Nephron (organoid): ENCODE results near the gene PNMT.

Experiments used
- H3K27ac Mint-ChIP-seq, 3 experiments: 2 replicates each; pipeline ENCODE4 v1.8.0; 2020; ENCODE audit warnings: mixed read lengths in 3 of 3, mild to moderate bottlenecking in 2 of 3, moderate library complexity in 1 of 3
- H3K27me3 Mint-ChIP-seq: 2 replicates; pipeline ENCODE4 v1.8.0; 2021; ENCODE audit warnings: low read depth, mild to moderate bottlenecking, moderate library complexity, mixed read lengths
- H3K36me3 Mint-ChIP-seq: 2 replicates; pipeline ENCODE4 v1.8.0; 2020; ENCODE audit warnings: low read depth, mixed read lengths
- H3K4me1 Mint-ChIP-seq: 2 replicates; pipeline ENCODE4 v1.8.0; 2020; ENCODE audit warnings: mixed read lengths
- H3K4me3 Mint-ChIP-seq, 3 experiments: 2 replicates each; pipeline ENCODE4 v1.8.0; 2020; ENCODE audit warnings: mild to moderate bottlenecking in 3 of 3, mixed read lengths in 3 of 3, moderate library complexity in 2 of 3
- H3K9me3 Mint-ChIP-seq: 2 replicates; pipeline ENCODE4 v1.8.0; 2020; ENCODE audit warnings: mixed read lengths
- TF ChIP-seq, protein P1 (sequence below), 3 experiments: fragments of 200-600 bp; sonication (generic); IDR thresholded peaks; one replicate each; pipeline ENCODE4 v1.5.0; 2021; ENCODE audit warnings: antibody characterized with exemption in 3 of 3; ENCODE audit not compliant: unreplicated experiment in 3 of 3

The PNMT gene

DNA sequence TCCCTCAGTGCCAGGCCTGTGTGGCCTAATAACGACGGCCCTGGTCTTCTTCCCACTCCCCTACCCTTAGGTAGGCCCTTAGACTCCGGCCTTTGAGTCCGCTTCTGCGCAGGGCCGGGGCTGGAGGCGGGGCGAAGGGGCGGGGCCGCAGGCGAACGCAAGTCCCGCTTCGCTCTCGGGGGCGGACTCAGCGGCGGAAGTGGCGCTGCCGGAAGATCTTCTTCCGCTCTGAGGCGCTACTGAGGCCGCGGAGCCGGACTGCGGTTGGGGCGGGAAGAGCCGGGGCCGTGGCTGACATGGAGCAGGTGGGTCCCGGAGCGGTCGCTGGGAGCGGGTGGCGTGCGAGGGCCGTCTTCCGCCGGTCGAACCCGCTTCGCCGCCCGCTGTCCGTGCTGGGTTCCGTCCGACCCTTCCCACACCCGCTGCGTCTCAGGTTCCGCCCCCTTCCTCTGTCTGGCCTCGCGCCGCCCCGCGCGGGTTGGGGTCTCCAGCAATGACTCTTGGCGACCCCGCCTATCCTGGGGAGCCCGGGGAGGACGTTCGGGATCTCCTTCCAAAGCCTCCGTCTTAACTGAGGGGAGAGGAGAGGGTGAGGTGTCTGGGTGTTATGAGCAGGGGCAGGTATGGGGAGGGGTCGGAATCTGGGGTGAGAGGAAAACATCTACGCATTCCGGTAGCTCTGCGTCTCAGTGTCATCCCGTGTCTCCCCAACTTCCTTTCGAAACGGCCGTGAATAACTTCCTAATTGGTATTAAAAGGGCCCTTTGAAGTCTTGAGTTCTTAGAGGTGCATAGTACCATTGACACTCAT lies 31.1 kb upstream of the PNMT start, which contains the start of gene STARD3:
Gene STARD3, plus strand, starts transcription at position 218 of the 810 bp plus-strand sequence. CDS start 16,388 bp downstream, outside the sequence.
- Mint-ChIP-seq H3K9me3 (no peaks in the 10 kb centered on the region), H3K27me3 (peaks cover 4% of the 10 kb centered on the region), H3K4me3 (peak within 1 kb of the TSS; percentile 93 to 94 (median 93)), H3K27ac (peak within 1 kb of the TSS; percentile 70 to 90 (median 88)), H3K4me1 (peaks cover 36% of the 10 kb centered on the region), H3K36me3 (no peaks in the 10 kb centered on the region)
- TF ChIP-seq, protein P1, sequence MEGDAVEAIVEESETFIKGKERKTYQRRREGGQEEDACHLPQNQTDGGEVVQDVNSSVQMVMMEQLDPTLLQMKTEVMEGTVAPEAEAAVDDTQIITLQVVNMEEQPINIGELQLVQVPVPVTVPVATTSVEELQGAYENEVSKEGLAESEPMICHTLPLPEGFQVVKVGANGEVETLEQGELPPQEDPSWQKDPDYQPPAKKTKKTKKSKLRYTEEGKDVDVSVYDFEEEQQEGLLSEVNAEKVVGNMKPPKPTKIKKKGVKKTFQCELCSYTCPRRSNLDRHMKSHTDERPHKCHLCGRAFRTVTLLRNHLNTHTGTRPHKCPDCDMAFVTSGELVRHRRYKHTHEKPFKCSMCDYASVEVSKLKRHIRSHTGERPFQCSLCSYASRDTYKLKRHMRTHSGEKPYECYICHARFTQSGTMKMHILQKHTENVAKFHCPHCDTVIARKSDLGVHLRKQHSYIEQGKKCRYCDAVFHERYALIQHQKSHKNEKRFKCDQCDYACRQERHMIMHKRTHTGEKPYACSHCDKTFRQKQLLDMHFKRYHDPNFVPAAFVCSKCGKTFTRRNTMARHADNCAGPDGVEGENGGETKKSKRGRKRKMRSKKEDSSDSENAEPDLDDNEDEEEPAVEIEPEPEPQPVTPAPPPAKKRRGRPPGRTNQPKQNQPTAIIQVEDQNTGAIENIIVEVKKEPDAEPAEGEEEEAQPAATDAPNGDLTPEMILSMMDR (IDR thresholded peaks at IDR 0.05; ENCODE audit: unreplicated experiment in 3 of 3): peak in 2 of 3 experiments; percentile 9 to 29

DNA sequence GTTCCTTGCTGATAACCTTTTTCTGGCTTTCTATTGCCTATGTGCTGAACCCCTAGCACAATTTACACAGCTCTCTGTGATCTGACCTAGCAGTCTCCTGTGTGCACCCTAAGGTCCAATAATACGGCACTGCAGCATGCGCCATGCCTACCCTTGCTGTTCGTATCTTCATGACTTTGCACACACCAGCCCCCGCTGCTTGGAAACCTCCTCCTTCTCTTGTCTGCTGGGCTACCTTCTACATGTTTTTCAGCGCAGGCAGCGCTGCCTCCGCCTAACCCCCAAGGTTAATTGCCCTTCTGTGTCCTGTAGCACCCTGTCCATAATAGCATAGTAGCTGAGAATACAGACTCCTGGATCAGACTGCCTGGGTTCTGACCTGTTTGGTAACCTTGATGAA lies 29.9 kb upstream of the PNMT start:
- TF ChIP-seq, protein P1 (IDR thresholded peaks at IDR 0.05; ENCODE audit: unreplicated experiment in 3 of 3): no peak
- H3K36me3 Mint-ChIP-seq: no peaks in the 10 kb centered on the region
- peaks cover 36% of the 10 kb centered on the region for H3K4me1 Mint-ChIP-seq
- peak overlapping the region; percentile 70 to 90 (median 88) for H3K27ac Mint-ChIP-seq
- H3K27me3 Mint-ChIP-seq: no peaks in the 10 kb centered on the region
- H3K4me3 Mint-ChIP-seq: peak overlapping the region; percentile 93 to 94 (median 93)
- no peaks in the 10 kb centered on the region for H3K9me3 Mint-ChIP-seq

- Mint-ChIP-seq H3K4me1 (peaks cover 36% of the 10 kb centered on the region), H3K27ac (peak overlapping the region; percentile 36 to 56 (median 37)), H3K27me3 (no peaks in the 10 kb centered on the region), H3K9me3 (no peaks in the 10 kb centered on the region), H3K4me3 (peak overlapping the region; percentile 67 to 74 (median 68)), H3K36me3 (no peaks in the 10 kb centered on the region)
- TF ChIP-seq, protein P1 (IDR thresholded peaks at IDR 0.05; ENCODE audit: unreplicated experiment in 3 of 3): no peak
Measured at GRCh38 chr17:39639043-39639442, 29.2 kb upstream of the PNMT start.

- no peaks in the 10 kb centered on the region for H3K9me3 Mint-ChIP-seq
- peaks cover 1% of the 10 kb centered on the region for H3K36me3 Mint-ChIP-seq
- peak overlapping the region; percentile 36 to 56 (median 37) for H3K27ac Mint-ChIP-seq
- TF ChIP-seq, protein P1 (IDR thresholded peaks at IDR 0.05; ENCODE audit: unreplicated experiment in 3 of 3): no peak
- peak overlapping the region; percentile 67 to 74 (median 68) for H3K4me3 Mint-ChIP-seq
- H3K27me3 Mint-ChIP-seq: no peaks in the 10 kb centered on the region
- peaks cover 31% of the 10 kb centered on the region for H3K4me1 Mint-ChIP-seq
Measured at GRCh38 chr17:39639566-39640458, 28.4 kb upstream of the PNMT start.

GRCh38 chr17:39640591-39641031 lies 27.6 kb upstream of the PNMT start:
- no peaks in the 10 kb centered on the region for H3K27me3 Mint-ChIP-seq
- peaks cover 3% of the 10 kb centered on the region for H3K36me3 Mint-ChIP-seq
- peaks cover 34% of the 10 kb centered on the region for H3K4me1 Mint-ChIP-seq
- TF ChIP-seq, protein P1 (IDR thresholded peaks at IDR 0.05; ENCODE audit: unreplicated experiment in 3 of 3): no peak
- H3K27ac Mint-ChIP-seq: peak overlapping the region in 2 of 3 experiments; percentile 49 to 52
- peak overlapping the region in 2 of 3 experiments; percentile 44 to 52 for H3K4me3 Mint-ChIP-seq
- H3K9me3 Mint-ChIP-seq: no peaks in the 10 kb centered on the region
